Endothelial cell of umbilical vein (primary cell): ENCODE measurements around the gene ZNF503.

ENCODE experiments used
- CTCF ChIP-seq, 2 donors: IDR thresholded peaks; 1 replicate in 1 of 2; 2 replicates in 1 of 2; pipeline ENCODE4 v1.5.1; 2011; ENCODE audit warnings: low read length in 2 of 2, mild to moderate bottlenecking in 2 of 2, moderate library complexity in 2 of 2, control low read depth in 1 of 2, inconsistent platforms in 1 of 2, low read depth in 1 of 2; ENCODE audit not compliant: insufficient read depth in 1 of 2; ENCODE audit errors: extremely low read depth in 1 of 2
- EZH2 ChIP-seq: IDR thresholded peaks from 2 replicates; pipeline ENCODE4 v1.6.1; 2012; ENCODE audit warnings: borderline replicate concordance, low read depth, mild to moderate bottlenecking, moderate library complexity, low read length, inconsistent platforms; ENCODE audit not compliant: severe bottlenecking
- FOS ChIP-seq: IDR thresholded peaks from 2 replicates; pipeline ENCODE4 v1.6.1; 2011; ENCODE audit warnings: mild to moderate bottlenecking, low read length, moderate library complexity, borderline replicate concordance; ENCODE audit not compliant: insufficient read depth
- JUN ChIP-seq: IDR thresholded peaks from 2 replicates; pipeline ENCODE4 v1.6.1; 2011; ENCODE audit warnings: borderline replicate concordance, low read depth; ENCODE audit not compliant: insufficient read length, insufficient read depth
- MYC ChIP-seq: IDR thresholded peaks from one replicate; pipeline ENCODE4 v1.6.1; 2011; ENCODE audit warnings: mild to moderate bottlenecking, low read depth, low read length
- POLR2A ChIP-seq: IDR thresholded peaks from 2 replicates; pipeline ENCODE4 v1.6.1; 2012; ENCODE audit warnings: low read depth, mild to moderate bottlenecking, control low read depth, low read length
- POLR2AphosphoS5 ChIP-seq: IDR thresholded peaks from 2 replicates; pipeline ENCODE4 v1.6.1; 2012; ENCODE audit warnings: low read depth, mild to moderate bottlenecking, control low read depth, low read length, moderate library complexity; ENCODE audit not compliant: insufficient read depth

DNA sequence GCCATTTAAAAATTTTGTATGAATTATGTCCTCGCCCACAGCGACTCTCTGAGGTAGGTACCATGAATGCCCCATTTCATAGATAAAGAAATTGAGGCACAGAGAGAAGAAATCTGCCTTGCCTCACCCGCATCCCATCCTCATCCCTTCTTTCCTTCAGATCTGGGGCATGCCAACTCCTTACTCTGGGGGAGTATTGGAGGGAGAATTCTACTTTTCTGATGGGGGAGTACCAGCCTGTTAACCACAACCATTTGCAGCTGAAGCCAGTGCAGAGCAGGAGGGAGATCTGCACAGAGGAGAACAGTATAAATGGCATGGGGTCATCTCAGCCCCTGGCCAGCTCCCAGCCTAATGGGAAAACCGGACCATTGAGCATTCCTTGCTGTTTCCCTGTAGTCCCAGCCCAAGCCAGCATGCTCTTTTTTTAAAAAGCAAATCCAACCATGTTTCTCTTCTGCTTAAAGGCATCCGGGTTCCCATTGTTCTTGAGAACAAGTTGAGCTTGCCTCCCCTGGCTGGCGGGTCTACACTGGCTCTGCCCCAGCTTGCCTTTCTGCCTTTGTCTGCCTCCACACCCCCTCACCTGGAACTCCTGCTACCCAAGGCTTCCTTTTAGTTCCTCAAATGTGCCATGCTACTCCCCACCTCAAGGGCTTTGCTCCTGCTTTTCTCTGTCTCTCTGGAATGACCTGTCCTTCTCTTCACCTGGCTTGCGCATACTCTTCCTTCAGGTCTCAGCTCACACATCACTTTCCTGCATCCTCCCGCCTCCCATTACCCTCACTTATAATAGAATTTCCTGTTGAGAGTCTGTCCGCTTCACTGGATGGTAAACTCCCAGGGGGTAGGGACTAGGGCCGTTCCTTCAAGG lies 8.8 kb upstream of the ZNF503 start:
- TF ChIP-seq CTCF (IDR thresholded peaks at IDR 0.05; ENCODE audit: extremely low read depth in 1 of 2, insufficient read depth in 1 of 2, low read depth in 1 of 2, low read length in 2 of 2): no peak
- TF ChIP-seq POLR2A: no peak
- TF ChIP-seq MYC: no peak
- no peak for TF ChIP-seq EZH2
- no peak for TF ChIP-seq JUN
- no peak for TF ChIP-seq FOS
- no peak for TF ChIP-seq POLR2AphosphoS5
